Astrocyte (in vitro differentiated cells and primary cell): ENCODE results near the gene CACNA1C. TPM values are rescaled to one million over a fixed set of nuclear protein-coding genes. Genes with fewer than 3 reads are reported as not detected.

Experiments used
- DNase-seq: peaks from one replicate; pipeline ENCODE4 v3.0.0-alpha.2; 2010; ENCODE audit warnings: low read depth
- FAIRE-seq: peaks from 2 replicates; lab custom pipeline; 2011; peaks lifted over from hg19 to GRCh38; lab: Jason Lieb, UNC
- H2AFZ ChIP-seq: 2 replicates; pipeline ENCODE4 v1.6.0; 2012; ENCODE audit warnings: low read depth, low read length, inconsistent platforms
- H3K27ac ChIP-seq: 2 replicates; pipeline ENCODE4 v1.5.1; 2011; ENCODE audit warnings: low read depth, low read length, inconsistent platforms
- H3K27me3 ChIP-seq: 2 replicates; pipeline ENCODE4 v1.6.0; 2011; ENCODE audit warnings: low read length, inconsistent platforms; ENCODE audit not compliant: insufficient read depth
- H3K36me3 ChIP-seq: 2 replicates; pipeline ENCODE4 v1.5.1; 2011; ENCODE audit warnings: low read length, inconsistent platforms; ENCODE audit not compliant: insufficient read depth
- H3K4me1 ChIP-seq: 2 replicates; pipeline ENCODE4 v1.5.1; 2011; ENCODE audit warnings: low read length, inconsistent platforms; ENCODE audit not compliant: insufficient read depth
- H3K4me2 ChIP-seq: 2 replicates; pipeline ENCODE4 v1.6.0; 2012; ENCODE audit warnings: low read length, inconsistent platforms
- H3K4me3 ChIP-seq: 2 replicates; pipeline ENCODE4 v1.5.1; 2011; ENCODE audit warnings: low read depth, mild to moderate bottlenecking, low read length, inconsistent platforms; ENCODE audit not compliant: insufficient read depth
- H3K79me2 ChIP-seq: 2 replicates; pipeline ENCODE4 v1.6.0; 2012; ENCODE audit warnings: mild to moderate bottlenecking, low read length, inconsistent platforms; ENCODE audit not compliant: insufficient read depth
- H3K9ac ChIP-seq: 2 replicates; pipeline ENCODE4 v1.6.0; 2012; ENCODE audit warnings: mild to moderate bottlenecking, low read length, inconsistent platforms
- H3K9me3 ChIP-seq: 2 replicates; pipeline ENCODE4 v1.5.1; 2012; ENCODE audit warnings: low read depth, mild to moderate bottlenecking, low read length, inconsistent platforms; ENCODE audit not compliant: insufficient read depth
- H4K20me1 ChIP-seq: 2 replicates; pipeline ENCODE4 v1.6.0; 2012; ENCODE audit warnings: low read length, inconsistent platforms; ENCODE audit not compliant: insufficient read depth
- H3K27ac Mint-ChIP-seq: one replicate; pipeline ENCODE4 v1.8.0; 2021; ENCODE audit warnings: mild to moderate bottlenecking, mixed read lengths; ENCODE audit not compliant: unreplicated experiment
- H3K27me3 Mint-ChIP-seq: one replicate; pipeline ENCODE4 v1.8.0; 2021; ENCODE audit warnings: low read depth, mixed read lengths; ENCODE audit not compliant: unreplicated experiment
- H3K36me3 Mint-ChIP-seq: one replicate; pipeline ENCODE4 v1.8.0; 2021; ENCODE audit warnings: low read depth, mixed read lengths; ENCODE audit not compliant: unreplicated experiment
- H3K4me1 Mint-ChIP-seq: one replicate; pipeline ENCODE4 v1.8.0; 2021; ENCODE audit warnings: low read depth, mixed read lengths; ENCODE audit not compliant: unreplicated experiment
- H3K4me3 Mint-ChIP-seq: one replicate; pipeline ENCODE4 v1.8.0; 2021; ENCODE audit warnings: mild to moderate bottlenecking, moderate library complexity, mixed read lengths; ENCODE audit not compliant: unreplicated experiment
- H3K9me3 Mint-ChIP-seq: one replicate; pipeline ENCODE4 v1.8.0; 2021; ENCODE audit warnings: mild to moderate bottlenecking, mixed read lengths; ENCODE audit not compliant: unreplicated experiment
- EZH2 ChIP-seq: IDR thresholded peaks from 2 replicates; pipeline ENCODE4 v1.6.1; 2012; ENCODE audit warnings: mild to moderate bottlenecking, low read length, inconsistent platforms; ENCODE audit not compliant: insufficient read depth
- total RNA-seq: library from RNA; stranded (reverse); gene quantifications from 2 replicates; pipeline ENCODE4 v1.2.1, GENCODE V29; 2021
- TF ChIP-seq, protein P1 (sequence below): IDR thresholded peaks from 2 replicates; pipeline ENCODE4 v1.5.1; 2011; ENCODE audit warnings: low read depth, mild to moderate bottlenecking, inconsistent platforms, low read length, moderate library complexity; ENCODE audit not compliant: insufficient read depth

The CACNA1C gene
- total RNA-seq, 1 donor from 2014 or later, result 2.1 TPM

DNA sequence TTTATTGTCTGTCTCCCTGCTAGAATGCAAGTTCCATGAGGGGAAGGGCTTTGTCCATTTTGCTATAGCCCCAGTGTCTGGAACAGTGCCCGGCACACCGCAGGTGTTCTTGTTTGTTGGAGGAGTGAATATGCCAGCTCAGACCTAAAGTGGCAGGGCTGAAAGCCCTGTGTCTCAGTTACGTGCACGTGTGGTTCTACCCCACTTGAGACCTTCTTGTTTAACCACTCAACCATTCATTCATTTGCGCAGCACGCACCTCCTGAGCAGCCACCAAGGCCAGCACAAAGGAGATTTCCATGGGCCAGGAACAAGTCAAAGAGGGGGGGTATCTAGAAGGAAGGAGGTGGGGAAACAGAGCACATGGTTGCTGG, 404.0 kb downstream of the CACNA1C start:
- Histone ChIP-seq H3K79me2 (no peaks in the 10 kb centered on the region), H3K9ac (no peak overlapping the region), H2AFZ (no peak overlapping the region), H4K20me1 (no peaks in the 10 kb centered on the region), H3K4me3 (no peak overlapping the region), H3K4me1 (no peaks in the 10 kb centered on the region), H3K4me2 (no peak overlapping the region), H3K36me3 (no peaks in the 10 kb centered on the region), H3K27ac (no peak overlapping the region), H3K9me3 (no peaks in the 10 kb centered on the region), H3K27me3 (no peaks in the 10 kb centered on the region)
- H3K36me3 Mint-ChIP-seq, result peaks cover 2% of the 10 kb centered on the region
- H3K4me1 Mint-ChIP-seq, result no peaks in the 10 kb centered on the region
- H3K27ac Mint-ChIP-seq, result no peak overlapping the region
- TF ChIP-seq, protein P1, sequence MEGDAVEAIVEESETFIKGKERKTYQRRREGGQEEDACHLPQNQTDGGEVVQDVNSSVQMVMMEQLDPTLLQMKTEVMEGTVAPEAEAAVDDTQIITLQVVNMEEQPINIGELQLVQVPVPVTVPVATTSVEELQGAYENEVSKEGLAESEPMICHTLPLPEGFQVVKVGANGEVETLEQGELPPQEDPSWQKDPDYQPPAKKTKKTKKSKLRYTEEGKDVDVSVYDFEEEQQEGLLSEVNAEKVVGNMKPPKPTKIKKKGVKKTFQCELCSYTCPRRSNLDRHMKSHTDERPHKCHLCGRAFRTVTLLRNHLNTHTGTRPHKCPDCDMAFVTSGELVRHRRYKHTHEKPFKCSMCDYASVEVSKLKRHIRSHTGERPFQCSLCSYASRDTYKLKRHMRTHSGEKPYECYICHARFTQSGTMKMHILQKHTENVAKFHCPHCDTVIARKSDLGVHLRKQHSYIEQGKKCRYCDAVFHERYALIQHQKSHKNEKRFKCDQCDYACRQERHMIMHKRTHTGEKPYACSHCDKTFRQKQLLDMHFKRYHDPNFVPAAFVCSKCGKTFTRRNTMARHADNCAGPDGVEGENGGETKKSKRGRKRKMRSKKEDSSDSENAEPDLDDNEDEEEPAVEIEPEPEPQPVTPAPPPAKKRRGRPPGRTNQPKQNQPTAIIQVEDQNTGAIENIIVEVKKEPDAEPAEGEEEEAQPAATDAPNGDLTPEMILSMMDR, result no peak
- TF ChIP-seq EZH2, result no peak
- H3K4me3 Mint-ChIP-seq, result no peak overlapping the region
- peaks cover 19% of the 10 kb centered on the region for H3K27me3 Mint-ChIP-seq
- peaks cover 6% of the 10 kb centered on the region for H3K9me3 Mint-ChIP-seq
- FAIRE-seq, result no peak
- no peak for DNase-seq

DNA sequence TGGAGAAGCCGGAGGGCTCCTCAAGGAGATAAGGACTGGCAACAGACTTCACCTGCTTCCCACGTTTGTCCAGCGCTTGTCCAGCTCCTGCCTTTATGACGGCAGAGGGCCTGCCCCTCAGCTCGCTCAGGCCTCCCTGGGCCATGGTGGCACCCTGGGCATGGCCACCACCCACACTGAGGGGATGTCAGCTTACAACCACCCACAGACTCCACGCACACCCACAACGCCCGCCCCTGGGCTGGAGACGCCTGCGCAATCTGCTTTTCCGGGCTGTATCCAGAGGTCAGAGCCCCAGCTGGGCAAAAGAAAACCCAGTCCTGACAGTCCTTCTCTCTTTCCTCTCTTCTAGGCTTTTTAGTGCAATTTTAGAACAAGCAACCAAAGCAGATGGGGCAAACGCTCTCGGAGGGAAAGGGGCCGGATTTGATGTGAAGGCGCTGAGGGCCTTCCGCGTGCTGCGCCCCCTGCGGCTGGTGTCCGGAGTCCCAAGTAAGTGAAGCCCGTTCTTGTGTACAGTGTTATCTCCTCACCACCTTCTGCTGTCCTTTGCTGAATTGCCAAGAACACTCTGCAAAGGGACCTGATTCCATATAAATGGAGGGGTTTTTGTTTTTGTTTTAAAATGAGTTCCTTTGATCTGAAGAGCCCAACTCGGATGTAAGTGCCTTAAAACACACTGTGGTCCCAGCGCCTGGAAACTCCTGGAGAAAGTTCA, 404.6 kb downstream of the CACNA1C start:
- H4K20me1 ChIP-seq, result no peaks in the 10 kb centered on the region
- Mint-ChIP-seq H3K27me3 (peaks cover 22% of the 10 kb centered on the region), H3K36me3 (peaks cover 2% of the 10 kb centered on the region), H3K9me3 (peaks cover 6% of the 10 kb centered on the region), H3K4me1 (no peaks in the 10 kb centered on the region), H3K4me3 (no peak overlapping the region), H3K27ac (no peak overlapping the region)
- FAIRE-seq (no peak), DNase-seq (no peak)
- H3K4me3 ChIP-seq, result no peak overlapping the region
- no peaks in the 10 kb centered on the region for H3K36me3 ChIP-seq
- no peaks in the 10 kb centered on the region for H3K79me2 ChIP-seq
- no peaks in the 10 kb centered on the region for H3K27me3 ChIP-seq
- TF ChIP-seq, protein P1, result no peak
- no peaks in the 10 kb centered on the region for H3K4me1 ChIP-seq
- H3K9me3 ChIP-seq, result no peaks in the 10 kb centered on the region
- H3K9ac ChIP-seq, result no peak overlapping the region
- no peak overlapping the region for H3K27ac ChIP-seq
- no peak overlapping the region for H2AFZ ChIP-seq
- H3K4me2 ChIP-seq, result no peak overlapping the region

DNA sequence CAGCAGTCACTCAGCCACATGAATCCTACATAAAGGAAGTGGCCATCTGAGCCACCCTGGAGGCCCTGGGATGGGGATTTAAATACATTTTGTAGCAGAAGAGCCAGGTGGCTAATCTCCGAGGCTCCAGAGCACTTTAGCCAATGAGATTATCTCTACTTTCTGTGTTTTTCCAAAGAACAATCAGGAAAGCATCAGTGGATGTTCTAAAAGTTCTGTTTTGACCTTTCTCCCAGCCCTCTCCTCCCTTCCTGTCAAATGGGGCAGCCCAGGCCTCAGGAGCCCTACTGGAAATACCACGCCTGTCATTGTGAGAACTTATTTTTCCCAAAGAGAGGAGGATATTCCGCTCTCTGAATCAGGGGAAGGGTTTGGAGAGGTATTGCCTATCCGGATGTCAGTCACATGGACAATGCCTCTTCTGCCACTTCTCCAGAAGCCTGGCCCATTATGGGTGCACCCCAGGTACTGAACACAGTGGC, 405.2 kb downstream of the CACNA1C start:
- peaks cover 2% of the 10 kb centered on the region for H3K36me3 Mint-ChIP-seq
- no peak overlapping the region for H2AFZ ChIP-seq
- no peaks in the 10 kb centered on the region for H3K27me3 ChIP-seq
- no peaks in the 10 kb centered on the region for H3K36me3 ChIP-seq
- H3K4me2 ChIP-seq, result no peak overlapping the region
- H3K9me3 ChIP-seq, result no peaks in the 10 kb centered on the region
- H3K9me3 Mint-ChIP-seq, result peaks cover 6% of the 10 kb centered on the region
- H3K27me3 Mint-ChIP-seq, result peaks cover 22% of the 10 kb centered on the region
- DNase-seq, result no peak
- no peak for FAIRE-seq
- no peaks in the 10 kb centered on the region for H3K4me1 Mint-ChIP-seq
- no peak overlapping the region for H3K27ac Mint-ChIP-seq
- H3K27ac ChIP-seq, result no peak overlapping the region
- no peak overlapping the region for H3K9ac ChIP-seq
- TF ChIP-seq EZH2, result no peak
- TF ChIP-seq, protein P1, result no peak
- H3K4me3 Mint-ChIP-seq, result no peak overlapping the region
- H4K20me1 ChIP-seq, result no peaks in the 10 kb centered on the region
- no peaks in the 10 kb centered on the region for H3K4me1 ChIP-seq
- no peaks in the 10 kb centered on the region for H3K79me2 ChIP-seq
- no peak overlapping the region for H3K4me3 ChIP-seq
